ENCODE data around the gene KLHL29.

- no peak for TF ChIP-seq POLR2A (IDR thresholded peaks at IDR 0.05; ENCODE audit: low read depth, low read length)
- no peak for TF ChIP-seq POLR2AphosphoS5 (IDR thresholded peaks at IDR 0.05; ENCODE audit: low read depth, low read length)
- no peak for TF ChIP-seq TAF1 (IDR thresholded peaks at IDR 0.05; ENCODE audit: low read depth, low read length)
- no peak for TF ChIP-seq SPI1 (IDR thresholded peaks at IDR 0.05; ENCODE audit: low read depth, low read length)
These were observed 302.7 kb downstream of the KLHL29 start for GRCh38 chr2:23687713-23688112.
